ENCODE results near the gene FRMD6.

FRMD6 gene

GRCh38 chr14:51715742-51716141, 64.0 kb downstream of the FRMD6 start:
- Histone ChIP-seq H3K9me3 (ENCODE audit: insufficient read depth, low read length) (no peaks in the 10 kb centered on the region), H3K4me3 (ENCODE audit: insufficient read depth, low read length, poor library complexity, severe bottlenecking) (no peak overlapping the region), H3K27ac (ENCODE audit: low read depth, low read length) (no peak overlapping the region), H3K9me2 (replicated peaks; ENCODE audit: insufficient read depth, low read length) (no peaks in the 10 kb centered on the region), H3F3A (ENCODE audit: insufficient read depth) (no peaks in the 10 kb centered on the region), H3K9ac (ENCODE audit: low read length) (no peak overlapping the region), H2AFZ (ENCODE audit: low read depth, low read length, severe bottlenecking) (no peak overlapping the region), H3K4me2 (ENCODE audit: low read depth, low read length, poor library complexity, severe bottlenecking) (no peak overlapping the region), H3K36me3 (ENCODE audit: low read length) (no peaks in the 10 kb centered on the region), H3K27me3 (ENCODE audit: low read length) (no peaks in the 10 kb centered on the region), H3K79me2 (ENCODE audit: insufficient read depth, low read length) (no peaks in the 10 kb centered on the region), H4K20me1 (ENCODE audit: low read depth, low read length) (no peaks in the 10 kb centered on the region)
- TF ChIP-seq EZH2phosphoT487 (conservative IDR thresholded peaks at IDR 0.05; ENCODE audit: low read length) (no peak), CTCF (IDR thresholded peaks at IDR 0.05; ENCODE audit: insufficient read depth, low read length, poor library complexity, severe bottlenecking) (no peak)

- H4K20me1 ChIP-seq (ENCODE audit: low read depth, low read length): no peaks in the 10 kb centered on the region
- no peak overlapping the region for H3K9ac ChIP-seq (ENCODE audit: low read length)
- H3K9me3 ChIP-seq (ENCODE audit: insufficient read depth, low read length): no peaks in the 10 kb centered on the region
- H3K4me2 ChIP-seq (ENCODE audit: low read depth, low read length, poor library complexity, severe bottlenecking): no peak overlapping the region
- H2AFZ ChIP-seq (ENCODE audit: low read depth, low read length, severe bottlenecking): no peak overlapping the region
- H3K27me3 ChIP-seq (ENCODE audit: low read length): no peaks in the 10 kb centered on the region
- no peak for TF ChIP-seq EZH2phosphoT487 (conservative IDR thresholded peaks at IDR 0.05; ENCODE audit: low read length)
- no peak for TF ChIP-seq CTCF (IDR thresholded peaks at IDR 0.05; ENCODE audit: insufficient read depth, low read length, poor library complexity, severe bottlenecking)
- no peaks in the 10 kb centered on the region for H3K9me2 ChIP-seq (replicated peaks; ENCODE audit: insufficient read depth, low read length)
- no peaks in the 10 kb centered on the region for H3K36me3 ChIP-seq (ENCODE audit: low read length)
- no peaks in the 10 kb centered on the region for H3K79me2 ChIP-seq (ENCODE audit: insufficient read depth, low read length)
- no peaks in the 10 kb centered on the region for H3F3A ChIP-seq (ENCODE audit: insufficient read depth)
- H3K4me3 ChIP-seq (ENCODE audit: insufficient read depth, low read length, poor library complexity, severe bottlenecking): no peak overlapping the region
- no peak overlapping the region for H3K27ac ChIP-seq (ENCODE audit: low read depth, low read length)
These were observed 64.9 kb downstream of the FRMD6 start for GRCh38 chr14:51716610-51717009.

- no peak overlapping the region for H3K9ac ChIP-seq (ENCODE audit: low read length)
- no peaks in the 10 kb centered on the region for H3F3A ChIP-seq (ENCODE audit: insufficient read depth)
- no peaks in the 10 kb centered on the region for H4K20me1 ChIP-seq (ENCODE audit: low read depth, low read length)
- no peak overlapping the region for H3K27ac ChIP-seq (ENCODE audit: low read depth, low read length)
- H3K4me2 ChIP-seq (ENCODE audit: low read depth, low read length, poor library complexity, severe bottlenecking): no peak overlapping the region
- H2AFZ ChIP-seq (ENCODE audit: low read depth, low read length, severe bottlenecking): no peak overlapping the region
- TF ChIP-seq CTCF (IDR thresholded peaks at IDR 0.05; ENCODE audit: insufficient read depth, low read length, poor library complexity, severe bottlenecking): no peak
- no peak for TF ChIP-seq EZH2phosphoT487 (conservative IDR thresholded peaks at IDR 0.05; ENCODE audit: low read length)
- no peaks in the 10 kb centered on the region for H3K9me3 ChIP-seq (ENCODE audit: insufficient read depth, low read length)
- no peaks in the 10 kb centered on the region for H3K36me3 ChIP-seq (ENCODE audit: low read length)
- no peaks in the 10 kb centered on the region for H3K9me2 ChIP-seq (replicated peaks; ENCODE audit: insufficient read depth, low read length)
- H3K4me3 ChIP-seq (ENCODE audit: insufficient read depth, low read length, poor library complexity, severe bottlenecking): no peak overlapping the region
- H3K27me3 ChIP-seq (ENCODE audit: low read length): no peaks in the 10 kb centered on the region
- no peaks in the 10 kb centered on the region for H3K79me2 ChIP-seq (ENCODE audit: insufficient read depth, low read length)
These were observed 66.1 kb downstream of the FRMD6 start for GRCh38 chr14:51717766-51718165.
